Fibroblast of skin of right biceps (primary cell): ENCODE data around the gene CRIP3.
"Not testable (repeated sequence)": the region's sequence is repeated elsewhere in the genome, so short reads cannot be mapped to it uniquely, and the experiment has no call there.

Source experiments
- DNase-seq: peaks from one replicate; pipeline ENCODE4 v3.0.0-alpha.2; 2013

Gene CRIP3, protein sequence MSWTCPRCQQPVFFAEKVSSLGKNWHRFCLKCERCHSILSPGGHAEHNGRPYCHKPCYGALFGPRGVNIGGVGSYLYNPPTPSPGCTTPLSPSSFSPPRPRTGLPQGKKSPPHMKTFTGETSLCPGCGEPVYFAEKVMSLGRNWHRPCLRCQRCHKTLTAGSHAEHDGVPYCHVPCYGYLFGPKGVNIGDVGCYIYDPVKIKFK

DNA sequence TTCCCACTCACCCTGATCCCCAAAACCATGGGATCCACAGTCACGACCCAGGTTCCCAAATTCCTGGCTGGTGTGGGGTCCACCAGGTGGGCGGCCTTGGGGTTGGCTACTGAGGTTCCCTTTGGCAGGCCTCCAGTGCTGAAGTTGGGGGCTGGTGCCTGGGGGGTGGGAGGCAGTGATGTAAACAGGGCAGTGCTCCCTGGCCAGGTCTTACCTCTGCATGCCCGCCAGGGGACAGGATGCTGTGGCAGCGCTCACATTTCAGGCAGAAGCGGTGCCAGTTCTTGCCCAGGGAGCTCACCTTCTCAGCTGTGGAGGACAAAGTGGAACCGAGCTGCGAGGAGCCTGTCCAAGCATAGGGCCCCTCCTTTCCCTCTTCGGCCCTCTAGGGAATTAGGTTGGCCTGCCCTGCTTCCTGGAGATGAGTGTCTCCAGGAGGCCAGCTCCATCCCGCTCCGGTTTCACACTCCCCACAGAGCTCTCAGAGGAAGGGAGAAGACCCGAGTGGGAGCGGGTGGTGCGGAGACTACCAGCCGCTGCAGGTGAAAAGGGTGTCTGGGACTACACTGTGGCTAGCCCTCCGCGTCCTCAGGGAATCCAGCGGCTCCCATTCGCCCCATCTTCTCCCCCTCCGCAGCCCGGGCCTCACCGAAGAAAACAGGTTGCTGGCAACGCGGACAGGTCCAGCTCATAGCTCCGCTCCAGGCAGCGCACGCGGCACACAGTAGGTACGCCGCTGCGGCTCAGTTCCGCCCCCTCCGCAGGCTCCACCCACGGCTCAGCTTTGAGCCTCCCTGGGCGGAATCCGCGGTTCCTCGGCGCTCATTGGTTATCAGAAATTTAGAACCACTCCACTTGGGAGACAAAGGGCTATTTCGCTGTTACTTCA is at the start of gene CRIP3:
CRIP3 (minus strand) TSS at position 726 of the 889 bp plus-strand sequence; CDS start at position 692, 34 bp downstream.
- peak; percentile 61 for DNase-seq

DNA sequence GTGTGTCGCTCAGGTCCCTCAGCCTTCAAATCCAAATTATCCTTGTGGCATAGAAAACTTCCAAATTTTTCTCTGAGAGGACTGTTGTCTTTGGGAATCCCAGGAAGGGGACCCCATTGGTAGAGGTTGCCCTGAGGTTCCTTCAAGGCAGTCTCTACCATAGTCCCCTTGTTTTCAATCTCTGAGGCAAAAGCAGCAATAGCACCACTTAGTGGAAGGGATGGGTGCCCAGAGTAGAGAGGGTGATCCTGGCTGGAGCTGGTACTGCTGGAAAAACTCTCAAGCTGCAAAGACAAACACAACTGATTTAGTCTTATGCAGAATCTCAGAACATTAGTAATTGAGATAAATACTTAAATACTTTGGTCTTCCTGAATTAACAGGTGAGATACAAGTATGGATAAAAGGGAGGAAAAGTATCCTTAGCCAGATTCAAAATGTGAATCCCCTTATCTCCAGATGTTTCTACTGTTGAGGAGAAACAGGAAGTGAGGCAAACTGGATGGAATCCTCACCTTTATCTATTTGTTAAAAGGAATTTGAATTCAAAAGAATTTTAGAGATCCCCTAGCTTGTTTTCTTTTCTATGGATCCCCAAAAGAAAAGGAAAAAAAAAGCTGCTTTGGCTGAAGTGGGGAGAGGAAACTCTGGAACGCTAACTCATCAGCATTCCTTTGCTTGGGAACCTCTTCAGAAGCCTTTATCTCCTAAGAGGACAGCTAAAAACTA is 47.4 kb upstream of the CRIP3 start:
- DNase-seq: no peak

DNA sequence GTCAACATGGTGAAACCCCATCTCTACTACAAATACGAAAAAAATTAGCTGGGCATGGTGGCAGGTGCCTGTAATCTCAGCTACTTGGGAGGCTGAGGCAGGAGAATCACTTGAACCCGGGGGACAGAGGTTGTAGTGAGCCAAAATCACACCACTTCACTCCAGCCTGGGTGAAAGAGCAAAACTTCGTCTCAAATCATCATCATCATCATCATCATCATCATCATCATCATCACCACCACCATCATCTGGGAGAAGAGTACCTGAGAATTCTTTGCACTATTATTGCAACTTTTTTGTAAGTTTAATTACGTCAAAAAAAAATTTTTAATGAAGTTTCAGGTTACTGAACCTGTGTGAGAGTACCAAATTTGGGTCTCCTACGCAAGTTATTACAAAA is 43.3 kb upstream of the CRIP3 start:
- DNase-seq: not testable (repeated sequence)

DNA sequence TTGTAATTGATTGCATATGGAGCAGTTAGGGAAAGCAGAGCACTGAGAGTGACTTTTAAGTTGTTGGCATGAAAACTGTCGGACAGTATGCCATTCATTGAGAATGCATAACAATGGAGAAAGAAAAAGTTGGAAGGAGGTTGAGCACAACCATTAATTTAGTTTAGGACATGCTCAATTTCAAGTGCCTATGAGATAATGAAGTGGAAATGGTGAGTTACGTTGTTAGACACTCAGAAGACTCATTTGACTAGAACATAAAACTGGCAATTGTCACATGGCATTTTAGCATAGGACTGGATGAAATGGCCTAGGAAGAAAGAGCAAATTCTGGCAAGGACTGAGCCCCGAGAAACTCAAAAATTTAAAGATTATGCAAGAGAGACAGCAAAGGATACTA is 38.8 kb upstream of the CRIP3 start:
- DNase-seq: no peak

DNA sequence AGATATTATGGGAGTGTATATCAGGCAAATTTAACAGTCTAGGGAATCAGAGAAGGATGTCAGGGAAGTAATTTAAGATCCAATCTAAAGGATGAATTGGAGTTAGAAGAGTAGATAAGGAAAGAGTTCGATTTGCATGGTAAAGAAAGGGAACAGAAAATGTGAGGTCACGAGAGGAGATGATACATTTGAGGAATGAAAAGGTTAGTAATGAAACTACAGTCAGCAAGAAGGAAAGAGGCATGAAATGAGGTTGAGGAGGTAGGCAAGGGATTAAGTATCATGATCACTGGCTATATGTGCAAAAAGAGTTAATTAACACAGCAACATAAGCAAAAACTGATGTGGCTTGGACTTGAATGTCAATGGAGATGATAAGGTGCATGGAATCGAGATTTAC is 38.4 kb upstream of the CRIP3 start:
- no peak for DNase-seq

DNA sequence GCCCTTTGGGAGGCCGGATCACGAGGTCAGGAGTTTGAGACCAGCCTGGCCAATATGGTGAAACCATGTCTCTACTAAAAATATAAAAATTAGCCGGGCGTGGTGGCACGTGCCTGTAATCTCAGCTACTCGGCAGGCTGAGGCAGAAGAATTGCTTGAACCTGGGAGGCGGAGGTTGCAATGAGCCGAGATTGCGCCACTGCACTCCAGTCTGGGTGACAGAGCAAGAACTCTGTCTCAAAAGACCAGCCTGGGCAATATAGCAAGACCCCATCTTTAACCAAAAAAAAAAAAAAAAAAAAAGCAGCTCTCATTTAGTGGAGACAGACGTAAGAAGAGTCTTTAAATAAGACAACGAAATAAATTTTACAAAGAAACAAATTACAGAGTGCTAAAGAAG is 37.6 kb upstream of the CRIP3 start:
- not testable (repeated sequence) for DNase-seq

DNA sequence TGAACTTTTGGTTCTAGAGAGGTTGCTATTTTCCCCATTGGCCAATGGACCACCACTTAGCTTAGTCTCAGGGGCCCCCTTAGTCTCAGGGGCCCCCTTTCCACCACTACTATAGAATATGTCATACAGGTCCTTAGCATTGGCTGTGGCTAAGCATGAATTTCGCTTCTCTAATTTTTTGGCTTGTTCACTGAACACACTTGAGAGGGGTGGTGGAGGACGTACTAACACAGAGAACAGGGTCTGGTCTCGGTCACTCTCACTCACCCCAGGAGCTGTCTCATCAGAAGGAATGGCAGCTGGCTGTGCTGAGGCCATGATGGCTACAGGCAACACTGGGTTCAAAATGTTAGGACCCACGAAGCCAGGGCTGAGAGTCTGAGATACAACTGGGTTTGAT is 30.5 kb upstream of the CRIP3 start:
- no peak for DNase-seq

DNA sequence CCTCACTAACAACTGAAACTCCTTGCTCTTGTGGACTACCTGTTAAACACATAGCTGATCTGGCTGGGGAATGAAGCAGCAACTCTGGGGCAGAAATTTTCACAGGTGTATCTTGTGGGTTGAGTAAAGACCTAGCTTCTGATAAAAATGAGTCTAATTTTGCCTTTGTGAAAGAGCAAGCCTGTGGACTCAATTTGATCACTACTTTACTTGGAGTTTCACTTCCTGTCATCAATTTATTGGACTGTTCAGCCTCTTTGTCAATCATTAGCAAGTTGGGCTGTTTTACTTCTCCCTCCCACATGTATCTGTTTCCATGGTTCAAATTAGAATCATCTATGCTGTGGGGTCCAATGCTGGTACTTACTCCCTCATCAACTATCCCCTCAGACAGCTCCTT is 29.6 kb upstream of the CRIP3 start:
- no peak for DNase-seq

DNA sequence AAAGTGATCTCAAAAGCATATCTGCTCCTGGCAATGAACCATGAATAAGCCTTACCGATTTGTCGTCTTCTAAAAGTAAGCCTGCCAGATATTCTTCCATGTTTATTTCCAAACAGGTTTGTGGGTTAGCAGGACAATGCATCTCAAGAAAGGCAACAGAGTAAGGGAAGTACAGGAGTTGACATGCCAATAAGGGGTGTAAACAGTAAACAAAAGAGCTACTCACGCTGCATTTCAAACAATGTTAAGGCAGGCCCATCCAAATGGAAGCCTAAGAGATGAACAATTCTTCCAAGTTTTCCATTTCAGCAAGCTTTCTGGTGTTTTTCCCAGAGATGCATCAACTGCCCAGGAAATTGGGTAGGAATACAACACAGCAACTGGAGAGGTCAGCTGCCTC is 27.8 kb upstream of the CRIP3 start:
- no peak for DNase-seq

DNA sequence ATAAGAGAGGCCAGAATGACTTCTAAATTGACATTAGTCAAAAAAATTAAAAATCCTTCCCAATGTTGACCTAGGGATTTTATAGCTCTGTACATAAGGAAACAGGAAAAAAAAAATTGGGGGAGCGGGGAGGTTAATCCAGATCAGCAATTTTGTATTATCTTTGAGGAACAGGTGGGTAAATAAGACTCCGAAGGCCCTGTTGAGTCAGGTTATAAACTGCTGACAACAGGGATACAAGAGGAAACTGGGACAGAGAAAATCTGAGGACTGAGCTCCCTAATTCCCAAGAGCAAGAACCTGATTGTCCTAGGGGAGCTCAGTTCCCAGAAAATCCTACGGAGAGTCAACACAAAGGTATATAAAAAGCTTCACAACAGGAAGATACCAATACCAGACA is 26.8 kb upstream of the CRIP3 start:
- DNase-seq: no peak

DNA sequence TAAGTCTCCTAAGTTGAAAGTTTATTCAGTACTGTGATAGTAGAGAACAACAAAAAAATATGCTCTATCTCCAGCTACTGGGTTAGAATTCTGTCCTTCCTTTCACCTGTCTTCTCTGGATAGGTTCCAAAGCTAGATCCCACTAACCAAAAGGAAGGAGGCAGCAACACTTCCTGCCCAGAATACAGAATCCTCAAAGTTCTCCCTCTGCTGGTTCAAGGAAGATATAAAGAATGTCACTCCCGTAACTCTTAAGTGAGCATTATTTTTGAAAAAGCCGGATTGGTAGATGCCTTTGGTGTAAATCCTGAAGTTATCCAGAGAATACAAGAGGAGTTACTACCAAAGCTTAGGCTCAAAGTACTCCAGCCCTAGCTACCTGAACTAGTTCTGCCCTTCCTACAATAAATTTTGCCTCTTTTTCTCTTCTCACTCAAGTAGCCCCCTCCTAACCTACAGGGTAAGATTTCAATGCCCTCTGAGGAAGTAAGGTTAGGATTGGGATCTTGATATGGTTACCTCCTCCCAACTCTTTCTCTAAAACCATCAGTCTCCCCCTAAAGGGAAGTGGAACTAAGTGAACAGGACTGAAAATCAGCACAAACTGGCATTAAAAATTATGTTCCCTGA is 26.0 kb upstream of the CRIP3 start:
- peak; percentile 72 for DNase-seq

DNA sequence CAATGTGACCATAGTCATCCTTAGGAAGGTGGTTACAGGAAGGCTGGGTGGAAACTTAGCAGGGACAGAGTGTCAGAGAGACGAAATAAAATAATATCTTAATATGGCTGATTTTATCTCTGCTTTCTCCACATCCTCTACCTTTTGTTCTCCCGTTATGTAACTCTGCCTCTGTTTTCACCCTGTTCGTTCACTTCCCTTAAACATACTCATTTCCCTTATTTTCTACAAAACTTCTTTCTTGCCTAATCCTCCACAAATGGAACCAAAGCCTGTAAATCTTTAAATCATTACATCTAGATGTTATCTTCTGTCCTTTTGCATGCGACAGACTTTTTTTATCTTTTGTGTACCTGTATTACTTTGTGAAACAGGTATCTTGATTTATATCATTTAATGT is 23.3 kb upstream of the CRIP3 start:
- no peak for DNase-seq

DNA sequence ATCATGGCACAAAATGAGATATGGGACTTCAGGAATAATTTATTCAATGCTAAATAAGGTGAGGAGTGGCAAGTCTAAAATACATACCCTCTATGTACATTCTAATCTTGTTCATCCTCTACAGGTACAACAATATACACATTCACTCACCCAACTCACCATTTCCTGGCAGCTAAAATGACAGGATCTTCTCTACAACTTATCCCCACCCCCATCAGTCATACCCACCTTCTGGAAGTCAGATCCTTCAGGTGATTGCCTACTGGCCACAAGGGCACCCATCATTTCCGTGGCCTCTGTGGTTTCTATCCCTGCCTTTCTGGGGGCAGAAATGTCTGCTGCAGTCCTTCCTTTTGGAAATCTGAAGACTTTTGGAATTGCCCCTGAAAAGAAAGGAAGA is 22.8 kb upstream of the CRIP3 start:
- DNase-seq: no peak

DNA sequence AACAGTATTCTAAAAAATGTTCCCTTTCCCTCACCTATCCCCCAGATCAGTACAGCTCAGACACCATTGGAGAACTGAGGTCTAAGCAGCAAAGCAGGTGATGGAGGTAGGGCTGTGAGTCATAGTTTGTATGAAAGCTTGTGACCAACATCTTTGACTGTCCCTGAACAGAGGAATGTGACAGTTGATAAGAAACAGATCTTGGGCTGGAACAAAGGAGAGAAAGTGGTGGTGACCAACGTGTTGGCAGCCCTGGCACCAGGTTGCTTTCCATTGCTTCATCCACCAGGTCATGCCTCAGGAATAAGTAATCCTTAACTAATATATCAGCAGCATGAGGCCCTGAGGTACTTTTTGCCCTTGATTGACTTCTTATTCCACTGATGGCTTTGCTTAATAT is 19.9 kb upstream of the CRIP3 start:
- DNase-seq: no peak

DNA sequence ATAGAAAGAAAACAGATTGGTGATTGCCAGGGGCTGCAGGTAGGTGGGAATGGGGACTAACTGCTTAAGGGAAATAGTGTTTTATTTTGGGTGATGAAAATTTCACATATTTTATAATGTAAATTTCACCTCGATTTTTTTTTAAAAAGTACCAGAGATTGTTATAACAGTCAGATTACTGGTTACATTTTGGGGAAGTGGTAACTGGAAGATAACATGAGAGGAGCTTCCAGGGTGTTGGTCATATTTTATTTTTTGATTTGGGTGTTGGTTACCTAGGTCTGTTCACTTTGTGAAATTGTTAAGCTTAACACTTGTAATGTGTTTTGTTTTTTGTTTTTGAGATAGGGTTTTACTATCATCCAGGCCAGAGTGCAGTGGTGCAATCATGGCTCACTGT is 17.2 kb upstream of the CRIP3 start:
- no peak for DNase-seq

DNA sequence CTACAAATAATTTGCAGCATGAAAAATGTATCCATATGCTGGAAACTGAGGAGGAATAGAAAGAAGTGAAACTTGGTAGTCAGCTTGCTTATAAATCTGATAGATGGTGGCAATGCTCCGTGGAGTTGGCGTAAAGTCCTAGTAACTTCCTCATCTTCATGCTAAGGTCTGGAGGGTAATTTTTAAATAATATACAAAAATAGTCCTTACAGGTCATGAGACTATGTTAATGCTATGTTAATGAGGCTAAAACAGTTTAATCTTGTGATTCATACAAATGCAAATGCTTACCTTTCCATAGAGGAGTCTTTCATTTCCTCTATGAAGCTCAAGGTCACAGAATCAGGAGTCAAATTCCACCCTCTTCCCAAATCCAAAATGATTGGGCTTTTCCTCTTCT is 9.4 kb upstream of the CRIP3 start:
- DNase-seq: no peak

DNA sequence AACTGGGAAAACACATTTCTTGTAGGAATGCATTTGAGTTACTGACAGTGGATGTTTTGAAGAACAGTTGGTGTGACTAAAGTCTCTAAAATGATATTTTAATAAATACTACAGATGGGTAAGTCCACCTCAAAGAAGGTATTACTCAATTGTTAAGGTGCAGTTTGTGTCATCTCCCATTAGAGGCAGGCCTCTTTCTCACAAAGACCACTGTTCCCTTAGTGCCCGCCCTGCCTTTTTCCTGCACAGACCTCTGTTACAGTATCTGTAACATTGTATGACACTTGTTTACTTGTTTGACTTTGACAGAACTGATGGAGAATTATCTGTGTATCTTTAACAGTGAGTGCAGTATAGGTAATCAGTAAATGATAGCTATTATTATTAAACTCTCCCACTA is 5.2 kb upstream of the CRIP3 start:
- no peak for DNase-seq

DNA sequence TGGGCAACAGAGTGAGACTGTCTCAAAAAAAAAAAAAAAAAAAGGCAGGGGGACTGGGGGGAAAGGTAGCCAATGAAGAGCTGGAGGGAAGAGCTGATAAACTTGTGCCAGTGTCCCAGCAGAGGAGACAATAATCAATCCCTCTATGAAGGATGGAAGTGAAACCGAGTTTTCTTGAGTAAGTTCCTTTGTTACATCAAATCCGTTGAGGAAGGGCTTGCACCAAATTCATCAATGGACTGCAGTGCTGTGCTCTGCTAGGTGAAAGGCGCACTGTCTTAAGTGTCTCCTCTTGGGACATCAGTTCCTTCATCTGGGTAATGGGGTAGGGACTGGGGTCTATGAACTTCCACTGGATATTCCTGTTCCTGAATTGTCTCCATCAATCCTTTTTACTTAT is 3.0 kb upstream of the CRIP3 start:
- no peak for DNase-seq

DNA sequence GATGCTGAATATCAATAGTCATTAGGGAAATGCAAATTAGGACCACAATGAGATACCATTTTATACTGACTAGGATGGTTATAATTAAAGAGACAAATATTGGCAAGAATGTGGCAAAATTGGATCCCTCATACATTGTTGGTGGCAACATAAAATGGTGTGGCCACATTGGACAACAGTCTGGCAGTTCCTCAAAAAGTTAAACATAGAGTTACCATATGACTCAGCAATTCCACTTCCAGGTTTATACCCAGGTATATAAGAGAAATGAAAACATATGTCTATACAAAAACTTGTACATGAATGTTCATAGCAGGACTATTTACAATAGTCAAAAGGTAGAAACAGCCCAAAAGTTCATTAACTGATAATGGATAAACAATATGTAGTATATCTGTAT is 2.0 kb upstream of the CRIP3 start:
- DNase-seq: no peak

DNA sequence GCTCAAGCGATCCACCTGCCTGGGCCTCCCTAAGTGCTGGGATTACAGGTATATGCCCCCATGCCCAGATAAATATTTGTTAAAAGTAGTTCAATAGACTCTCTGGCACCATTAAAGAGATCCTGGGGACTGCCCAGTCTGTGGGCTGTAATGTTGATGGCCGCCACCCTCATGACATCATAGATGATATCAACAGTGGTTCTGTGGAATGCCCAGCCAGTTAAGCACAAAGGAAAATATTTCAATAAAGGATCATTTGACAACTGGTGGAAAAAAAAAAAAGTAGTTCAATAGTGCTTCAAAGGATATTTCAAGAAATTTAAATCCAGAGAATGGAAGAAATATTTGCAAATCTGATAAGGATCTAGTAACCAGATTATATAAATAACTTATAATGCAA is 1.5 kb upstream of the CRIP3 start:
- no peak for DNase-seq

DNA sequence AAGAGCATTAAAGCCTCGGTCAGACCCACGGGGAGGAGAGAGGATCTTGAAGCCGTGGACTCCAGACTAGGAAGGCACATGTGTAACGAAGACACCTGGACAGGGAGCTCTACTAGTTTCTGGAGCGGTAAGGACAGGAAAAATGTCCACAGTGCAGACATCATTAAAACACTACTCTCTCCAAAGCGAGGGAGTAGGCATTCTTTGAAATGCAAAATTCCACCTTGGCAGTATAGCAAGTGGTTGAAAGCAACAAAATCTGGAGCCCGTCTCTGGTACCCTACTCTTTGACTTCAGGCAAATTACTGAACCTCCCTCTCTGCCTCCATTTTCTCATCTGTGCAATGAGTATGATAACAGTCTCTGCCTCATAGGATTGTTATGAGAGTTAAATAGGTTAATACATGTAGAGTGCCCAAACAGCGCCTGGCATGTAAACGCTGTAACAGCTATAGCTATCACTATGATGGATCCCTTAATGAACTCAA is 408 bp upstream of the CRIP3 start:
- DNase-seq: no peak

DNA sequence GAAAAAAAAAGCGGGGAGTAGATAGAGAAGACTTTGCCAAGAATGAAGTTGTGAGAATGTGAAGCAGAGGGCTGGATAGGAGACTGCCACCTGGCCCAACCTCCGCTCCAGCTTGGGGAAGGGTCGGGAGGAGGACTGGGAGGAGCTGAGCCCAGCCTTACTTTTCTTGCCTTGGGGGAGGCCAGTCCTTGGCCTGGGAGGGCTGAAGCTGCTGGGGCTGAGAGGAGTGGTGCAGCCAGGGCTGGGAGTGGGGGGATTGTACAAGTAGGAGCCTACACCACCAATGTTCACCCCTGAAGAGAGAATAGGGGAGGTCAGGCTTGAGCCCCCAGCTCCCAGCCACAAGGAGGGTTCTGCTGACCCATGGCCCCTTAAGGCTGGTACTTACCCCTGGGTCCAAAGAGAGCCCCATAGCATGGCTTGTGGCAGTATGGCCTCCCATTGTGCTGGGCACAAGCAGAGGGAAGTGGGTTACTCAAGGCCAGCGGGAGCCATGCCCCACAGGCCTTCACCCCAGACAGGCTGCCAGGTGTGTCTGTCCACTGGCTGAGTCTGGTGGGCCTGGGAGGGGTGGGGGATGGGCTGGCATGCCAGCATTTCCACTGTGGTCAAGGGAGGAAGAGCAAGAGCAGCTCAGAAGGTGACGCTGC is 1.1 kb downstream of the CRIP3 start:
- no peak for DNase-seq

DNA sequence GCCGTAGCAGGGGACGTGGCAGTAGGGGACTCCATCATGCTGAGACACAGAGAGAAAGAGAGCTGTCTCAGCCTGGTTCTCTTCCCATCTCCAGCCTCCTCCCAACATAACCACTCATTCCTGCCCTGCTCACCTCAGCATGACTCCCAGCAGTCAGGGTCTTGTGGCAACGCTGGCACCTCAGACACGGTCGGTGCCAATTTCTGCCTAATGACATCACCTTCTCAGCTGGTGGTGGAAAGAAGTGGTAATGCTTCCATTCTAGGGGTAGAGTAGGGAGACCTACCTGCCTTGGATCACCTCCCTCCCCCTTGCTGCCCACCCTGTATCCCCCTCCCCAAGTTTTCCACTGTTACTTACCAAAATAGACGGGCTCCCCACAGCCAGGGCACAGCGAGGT is 2.5 kb downstream of the CRIP3 start:
- no peak for DNase-seq
